ENCODE results near the gene C14orf93.

C14orf93 gene

GRCh38 chr14:23009939-23010726, at the start of gene C14orf93:
Gene C14orf93 (minus strand): TSS chr14:23010143. CDS start chr14:22999023, 11,120 bp downstream.
- in situ Hi-C loops (cut with HindIII; ENCODE audit: low sequenced_read_pairs) = no loop called here

GRCh38 chr14:23058654-23059504, 48.9 kb upstream of the C14orf93 start:
- in situ Hi-C loops (cut with HindIII; ENCODE audit: low sequenced_read_pairs) = no loop called here

GRCh38 chr14:23057757-23058653, 48.1 kb upstream of the C14orf93 start:
- in situ Hi-C loops (cut with HindIII; ENCODE audit: low sequenced_read_pairs) = no loop called here

GRCh38 chr14:23056956-23057756, 47.2 kb upstream of the C14orf93 start, which contains the start of gene CDH24:
Gene CDH24 (minus strand): TSS chr14:23057520. CDS start chr14:23055733, 1,787 bp downstream.
- in situ Hi-C loops (cut with HindIII; ENCODE audit: low sequenced_read_pairs) = no loop called here

- in situ Hi-C loops (cut with HindIII; ENCODE audit: low sequenced_read_pairs) = no loop called here
These were observed 46.4 kb upstream of the C14orf93 start for GRCh38 chr14:23056145-23056955.

GRCh38 chr14:23055621-23056144, 45.7 kb upstream of the C14orf93 start:
- in situ Hi-C loops (cut with HindIII; ENCODE audit: low sequenced_read_pairs) = no loop called here

- in situ Hi-C loops (cut with HindIII; ENCODE audit: low sequenced_read_pairs) = no loop called here
These were observed 45.2 kb upstream of the C14orf93 start for GRCh38 chr14:23055147-23055550.

- in situ Hi-C loops (cut with HindIII; ENCODE audit: low sequenced_read_pairs) = no loop called here
These were observed 44.3 kb upstream of the C14orf93 start for GRCh38 chr14:23054000-23054811.

GRCh38 chr14:23053426-23053825, 43.5 kb upstream of the C14orf93 start:
- in situ Hi-C loops (cut with HindIII; ENCODE audit: low sequenced_read_pairs) = no loop called here

- in situ Hi-C loops (cut with HindIII; ENCODE audit: low sequenced_read_pairs) = no loop called here
These were observed 42.7 kb upstream of the C14orf93 start for GRCh38 chr14:23052671-23053070.

GRCh38 chr14:23052182-23052623, 42.3 kb upstream of the C14orf93 start:
- in situ Hi-C loops (cut with HindIII; ENCODE audit: low sequenced_read_pairs) = no loop called here

- in situ Hi-C loops (cut with HindIII; ENCODE audit: low sequenced_read_pairs) = no loop called here
These were observed 41.5 kb upstream of the C14orf93 start for GRCh38 chr14:23051141-23052057.

- in situ Hi-C loops (cut with HindIII; ENCODE audit: low sequenced_read_pairs) = no loop called here
These were observed 39.1 kb upstream of the C14orf93 start for GRCh38 chr14:23049011-23049410.

- in situ Hi-C loops (cut with HindIII; ENCODE audit: low sequenced_read_pairs) = no loop called here
These were observed 38.1 kb upstream of the C14orf93 start for GRCh38 chr14:23047751-23048693.

GRCh38 chr14:23047034-23047634, 37.2 kb upstream of the C14orf93 start:
- in situ Hi-C loops (cut with HindIII; ENCODE audit: low sequenced_read_pairs) = no loop called here

Measured in endothelial cell of hepatic sinusoid (primary cell).